PC-9 (cell line): ENCODE results near the gene FARP1. TPM values are rescaled to one million over a fixed set of nuclear protein-coding genes. Genes with fewer than 3 reads are reported as not detected.

ENCODE experiments used
- BruUV-seq: library from RNA; stranded (reverse); fragments of 400-500 nt; replicated peaks from 2 replicates; lab custom pipeline; 2021; lab: Mats Ljungman, UMichigan
- CTCF ChIA-PET: fragments of 300-600 bp; sonication (Branson Sonifier 250); formaldehyde crosslinking; loops from one replicate; lab custom pipeline; 2022; ENCODE audit warnings: antibody characterized with exemption; lab: Charles Lee
- POLR2A ChIA-PET: fragments of 300-600 bp; sonication (Branson Sonifier 250); formaldehyde crosslinking; loops from one replicate; lab custom pipeline; 2022; ENCODE audit warnings: antibody characterized with exemption; ENCODE audit not compliant: unreplicated experiment; lab: Charles Lee
- DNase-seq, 2 experiments: peaks; one replicate each; pipeline versions ENCODE4 v3.0.0 to v3.0.0-alpha.2; 2015 to 2022; ENCODE audit warnings: mixed read lengths in 1 of 2
- H2AFZ ChIP-seq: fragments of 200-600 bp; sonication (generic); 2 replicates; pipeline ENCODE4 v1.8.1; 2017; ENCODE audit warnings: antibody characterized with exemption
- H3F3A ChIP-seq: fragments of 200-600 bp; sonication (generic); 2 replicates; pipeline ENCODE4 v1.8.1; 2017; ENCODE audit warnings: antibody characterized with exemption, mild to moderate bottlenecking, low read depth; ENCODE audit not compliant: insufficient read depth
- H3K27ac ChIP-seq: fragments of 200-600 bp; sonication (generic); 2 replicates; pipeline ENCODE4 v1.6.1; 2016; ENCODE audit warnings: mixed run types
- H3K27me3 ChIP-seq: fragments of 200-600 bp; sonication (generic); 2 replicates; pipeline ENCODE4 v1.6.1; 2016; ENCODE audit warnings: low read depth, mixed run types; ENCODE audit not compliant: insufficient read depth
- H3K36me3 ChIP-seq: fragments of 200-600 bp; sonication (generic); 2 replicates; pipeline ENCODE4 v1.6.1; 2016; ENCODE audit warnings: low read depth, mixed run types
- H3K4me1 ChIP-seq: fragments of 200-600 bp; sonication (generic); replicated peaks from 2 replicates; pipeline ENCODE4 v1.6.1; 2016; ENCODE audit warnings: mixed run types; ENCODE audit not compliant: insufficient read depth
- H3K4me2 ChIP-seq: fragments of 200-600 bp; sonication (generic); 2 replicates; pipeline ENCODE4 v1.6.1; 2017; ENCODE audit warnings: mixed run types
- H3K4me3 ChIP-seq: fragments of 200-600 bp; sonication (generic); 2 replicates; pipeline ENCODE4 v1.6.1; 2016; ENCODE audit warnings: mixed run types
- H3K79me2 ChIP-seq: fragments of 200-600 bp; sonication (generic); 2 replicates; pipeline ENCODE4 v1.6.1; 2017; ENCODE audit warnings: low read depth, mixed run types
- H3K9me2 ChIP-seq: fragments of 200-600 bp; sonication (generic); 2 replicates; pipeline ENCODE4 v1.8.1; 2017; ENCODE audit warnings: mild to moderate bottlenecking; ENCODE audit not compliant: insufficient read depth
- H3K9me3 ChIP-seq: fragments of 200-600 bp; sonication (generic); 2 replicates; pipeline ENCODE4 v1.8.1; 2016; ENCODE audit warnings: low read depth; ENCODE audit not compliant: insufficient read depth
- H4K20me1 ChIP-seq: fragments of 200-600 bp; sonication (generic); 2 replicates; pipeline ENCODE4 v1.8.1; 2017; ENCODE audit not compliant: insufficient read depth
- EZH2 ChIP-seq: fragments of 200-600 bp; sonication (generic); IDR thresholded peaks from 2 replicates; pipeline ENCODE4 v1.8.0; 2017; ENCODE audit warnings: antibody characterized with exemption, low read depth
- intact Hi-C: fragments of 100-400 bp; cut with micrococcal nuclease; formaldehyde crosslinking; loops from one replicate; pipeline ENCODE4 v1.10.0; 2022; ENCODE audit not compliant: unreplicated experiment
- total RNA-seq: library from RNA; stranded (reverse); gene quantifications from 2 replicates; pipeline ENCODE4 v1.2.3, GENCODE V29; 2021
- TF ChIP-seq, protein P1 (sequence below): fragments of 200-600 bp; sonication (generic); conservative IDR thresholded peaks from 2 replicates; pipeline ENCODE4 v1.6.1; 2017; ENCODE audit warnings: mixed run types, antibody characterized with exemption, mild to moderate bottlenecking, moderate library complexity

Gene FARP1
- total RNA-seq, 1 experiment from 2014 or later = 62.1 TPM

GRCh38 chr13:98321395-98321794, 178.5 kb downstream of the FARP1 start:
- Histone ChIP-seq H4K20me1 (no peaks in the 10 kb centered on the region), H3K79me2 (no peaks in the 10 kb centered on the region), H2AFZ (no peak overlapping the region), H3K9me3 (no peaks in the 10 kb centered on the region), H3K4me2 (no peak overlapping the region), H3K36me3 (no peaks in the 10 kb centered on the region), H3K27ac (no peak overlapping the region), H3K4me3 (no peak overlapping the region), H3K4me1 (no peaks in the 10 kb centered on the region), H3F3A (no peaks in the 10 kb centered on the region), H3K9me2 (no peaks in the 10 kb centered on the region), H3K27me3 (no peaks in the 10 kb centered on the region)
- BruUV-seq = no TSS peak
- CTCF ChIA-PET = interaction anchor here (0.6 kb wide), 1 partner anchor 1262 kb away, joined by 5 read pairs; no protein-coding TSS in a partner anchor
- POLR2A ChIA-PET = no interaction called here
- DNase-seq = no peak
- intact Hi-C loops = no loop called here
- TF ChIP-seq, protein P1, sequence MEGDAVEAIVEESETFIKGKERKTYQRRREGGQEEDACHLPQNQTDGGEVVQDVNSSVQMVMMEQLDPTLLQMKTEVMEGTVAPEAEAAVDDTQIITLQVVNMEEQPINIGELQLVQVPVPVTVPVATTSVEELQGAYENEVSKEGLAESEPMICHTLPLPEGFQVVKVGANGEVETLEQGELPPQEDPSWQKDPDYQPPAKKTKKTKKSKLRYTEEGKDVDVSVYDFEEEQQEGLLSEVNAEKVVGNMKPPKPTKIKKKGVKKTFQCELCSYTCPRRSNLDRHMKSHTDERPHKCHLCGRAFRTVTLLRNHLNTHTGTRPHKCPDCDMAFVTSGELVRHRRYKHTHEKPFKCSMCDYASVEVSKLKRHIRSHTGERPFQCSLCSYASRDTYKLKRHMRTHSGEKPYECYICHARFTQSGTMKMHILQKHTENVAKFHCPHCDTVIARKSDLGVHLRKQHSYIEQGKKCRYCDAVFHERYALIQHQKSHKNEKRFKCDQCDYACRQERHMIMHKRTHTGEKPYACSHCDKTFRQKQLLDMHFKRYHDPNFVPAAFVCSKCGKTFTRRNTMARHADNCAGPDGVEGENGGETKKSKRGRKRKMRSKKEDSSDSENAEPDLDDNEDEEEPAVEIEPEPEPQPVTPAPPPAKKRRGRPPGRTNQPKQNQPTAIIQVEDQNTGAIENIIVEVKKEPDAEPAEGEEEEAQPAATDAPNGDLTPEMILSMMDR = no peak
- no peak for TF ChIP-seq EZH2

- Histone ChIP-seq H3K27ac (no peak overlapping the region), H2AFZ (no peak overlapping the region), H4K20me1 (no peaks in the 10 kb centered on the region), H3K4me1 (no peaks in the 10 kb centered on the region), H3K79me2 (no peaks in the 10 kb centered on the region), H3K27me3 (no peaks in the 10 kb centered on the region), H3K9me3 (no peaks in the 10 kb centered on the region), H3K9me2 (no peaks in the 10 kb centered on the region), H3K4me2 (no peak overlapping the region), H3K36me3 (no peaks in the 10 kb centered on the region), H3K4me3 (no peak overlapping the region), H3F3A (no peaks in the 10 kb centered on the region)
- no peak for DNase-seq
- ChIA-PET POLR2A (no interaction called here), CTCF (no interaction called here)
- no peak for TF ChIP-seq EZH2
- TF ChIP-seq, protein P1 = no peak
- intact Hi-C loops = no loop called here
- BruUV-seq = no TSS peak
Measured at GRCh38 chr13:98322091-98322718, 179.3 kb downstream of the FARP1 start.

GRCh38 chr13:98324105-98324504, 181.2 kb downstream of the FARP1 start:
- no peak overlapping the region for H3K4me2 ChIP-seq
- intact Hi-C loops = no loop called here
- no peaks in the 10 kb centered on the region for H3K36me3 ChIP-seq
- H3K27me3 ChIP-seq = no peaks in the 10 kb centered on the region
- no peaks in the 10 kb centered on the region for H4K20me1 ChIP-seq
- CTCF ChIA-PET = no interaction called here
- TF ChIP-seq, protein P1 = no peak
- no peak for TF ChIP-seq EZH2
- no peaks in the 10 kb centered on the region for H3K4me1 ChIP-seq
- H3K9me3 ChIP-seq = no peaks in the 10 kb centered on the region
- no peaks in the 10 kb centered on the region for H3K9me2 ChIP-seq
- H3K27ac ChIP-seq = no peak overlapping the region
- POLR2A ChIA-PET = no interaction called here
- H3K4me3 ChIP-seq = no peak overlapping the region
- no TSS peak for BruUV-seq
- H3K79me2 ChIP-seq = no peaks in the 10 kb centered on the region
- no peak overlapping the region for H2AFZ ChIP-seq
- no peaks in the 10 kb centered on the region for H3F3A ChIP-seq
- DNase-seq = no peak
